Muscle layer of colon (tissue), 2 donors: ENCODE results near the gene RANBP6.

Experiments
- H3K27ac ChIP-seq: one replicate; pipeline ENCODE4 v1.7.0; 2013; ENCODE audit warnings: low read depth, mild to moderate bottlenecking, low read length, moderate library complexity
- H3K27me3 ChIP-seq, 2 donors: one replicate each; pipeline ENCODE4 v1.7.0; 2013; ENCODE audit warnings: low read length in 2 of 2, mild to moderate bottlenecking in 2 of 2; ENCODE audit not compliant: insufficient read depth in 2 of 2, control insufficient read depth in 1 of 2
- H3K36me3 ChIP-seq: one replicate; pipeline ENCODE4 v1.7.0; 2013; ENCODE audit warnings: mild to moderate bottlenecking, low read length; ENCODE audit not compliant: insufficient read depth
- H3K4me1 ChIP-seq: one replicate; pipeline ENCODE4 v1.7.0; 2013; ENCODE audit warnings: mild to moderate bottlenecking, low read length; ENCODE audit not compliant: insufficient read depth
- H3K4me3 ChIP-seq, 2 donors: one replicate each; pipeline ENCODE4 v1.7.0; 2013; ENCODE audit warnings: low read length in 2 of 2, low read depth in 1 of 2, mild to moderate bottlenecking in 1 of 2, moderate library complexity in 1 of 2
- H3K9ac ChIP-seq: one replicate; pipeline ENCODE4 v1.7.0; 2013; ENCODE audit warnings: low read length
- H3K9me3 ChIP-seq: one replicate; pipeline ENCODE4 v1.7.0; 2013; ENCODE audit warnings: mild to moderate bottlenecking, low read length
- donor health status: abdominal sarcoma.
- donor health status: Adenocarcinoma of cecum.

RANBP6 gene

GRCh38 chr9:6000955-6001354 is 14.5 kb downstream of the RANBP6 start:
- H3K36me3 ChIP-seq: no peaks in the 10 kb centered on the region
- no peaks in the 10 kb centered on the region for H3K27me3 ChIP-seq
- no peak overlapping the region for H3K9ac ChIP-seq
- peaks cover 13% of the 10 kb centered on the region for H3K4me1 ChIP-seq
- no peak overlapping the region for H3K27ac ChIP-seq
- H3K4me3 ChIP-seq: no peak overlapping the region
- H3K9me3 ChIP-seq: no peaks in the 10 kb centered on the region

- H3K27me3 ChIP-seq: no peaks in the 10 kb centered on the region
- no peak overlapping the region for H3K9ac ChIP-seq
- H3K4me3 ChIP-seq: no peak overlapping the region
- peaks cover 4% of the 10 kb centered on the region for H3K4me1 ChIP-seq
- H3K9me3 ChIP-seq: no peaks in the 10 kb centered on the region
- no peak overlapping the region for H3K27ac ChIP-seq
- H3K36me3 ChIP-seq: no peaks in the 10 kb centered on the region
These were observed 15.9 kb downstream of the RANBP6 start for GRCh38 chr9:5999443-6000101.

GRCh38 chr9:5994493-5994892 is 20.9 kb downstream of the RANBP6 start:
- Histone ChIP-seq H3K4me3 (no peak overlapping the region), H3K9ac (no peak overlapping the region), H3K36me3 (no peaks in the 10 kb centered on the region), H3K27me3 (no peaks in the 10 kb centered on the region), H3K27ac (no peak overlapping the region), H3K9me3 (no peaks in the 10 kb centered on the region), H3K4me1 (no peaks in the 10 kb centered on the region)

GRCh38 chr9:5988265-5988664 is 27.2 kb downstream of the RANBP6 start:
- Histone ChIP-seq H3K27ac (no peak overlapping the region), H3K4me1 (no peaks in the 10 kb centered on the region), H3K36me3 (peaks cover 8% of the 10 kb centered on the region), H3K9me3 (no peaks in the 10 kb centered on the region), H3K9ac (no peak overlapping the region), H3K4me3 (no peak overlapping the region), H3K27me3 (no peaks in the 10 kb centered on the region)

- Histone ChIP-seq H3K9me3 (no peaks in the 10 kb centered on the region), H3K27me3 (no peaks in the 10 kb centered on the region), H3K27ac (no peak overlapping the region), H3K4me3 (no peak overlapping the region), H3K4me1 (no peaks in the 10 kb centered on the region), H3K36me3 (peaks cover 13% of the 10 kb centered on the region), H3K9ac (no peak overlapping the region)
These were observed 32.4 kb downstream of the RANBP6 start for GRCh38 chr9:5983042-5983441.

- no peaks in the 10 kb centered on the region for H3K4me1 ChIP-seq
- no peak overlapping the region for H3K9ac ChIP-seq
- H3K27me3 ChIP-seq: no peaks in the 10 kb centered on the region
- H3K36me3 ChIP-seq: peaks cover 12% of the 10 kb centered on the region
- no peak overlapping the region for H3K4me3 ChIP-seq
- no peak overlapping the region for H3K27ac ChIP-seq
- no peaks in the 10 kb centered on the region for H3K9me3 ChIP-seq
These were observed 33.1 kb downstream of the RANBP6 start for GRCh38 chr9:5982317-5982716.

GRCh38 chr9:5978523-5978922 is 36.9 kb downstream of the RANBP6 start:
- H3K4me3 ChIP-seq: no peak overlapping the region
- H3K9me3 ChIP-seq: no peaks in the 10 kb centered on the region
- no peaks in the 10 kb centered on the region for H3K27me3 ChIP-seq
- H3K9ac ChIP-seq: no peak overlapping the region
- H3K4me1 ChIP-seq: peaks cover 7% of the 10 kb centered on the region
- no peak overlapping the region for H3K27ac ChIP-seq
- peaks cover 5% of the 10 kb centered on the region for H3K36me3 ChIP-seq

GRCh38 chr9:5976674-5977397 is 38.6 kb downstream of the RANBP6 start:
- Histone ChIP-seq H3K27me3 (no peaks in the 10 kb centered on the region), H3K9ac (no peak overlapping the region), H3K4me3 (no peak overlapping the region), H3K9me3 (no peaks in the 10 kb centered on the region), H3K36me3 (no peaks in the 10 kb centered on the region), H3K27ac (no peak overlapping the region), H3K4me1 (peaks cover 7% of the 10 kb centered on the region)

- Histone ChIP-seq H3K27ac (no peak overlapping the region), H3K9ac (no peak overlapping the region), H3K27me3 (no peaks in the 10 kb centered on the region), H3K4me3 (no peak overlapping the region), H3K9me3 (no peaks in the 10 kb centered on the region), H3K4me1 (peaks cover 3% of the 10 kb centered on the region), H3K36me3 (peaks cover 11% of the 10 kb centered on the region)
These were observed 43.7 kb downstream of the RANBP6 start for GRCh38 chr9:5971740-5972139.
